Measurements from ENCODE around the gene CTIF.

Gene CTIF

GRCh38 chr18:48581941-48582340 lies 43.1 kb downstream of the CTIF start:
- H3K36me3 ChIP-seq (replicated peaks; ENCODE audit: insufficient read depth, low read length) = no peaks in the 10 kb centered on the region
- no peak overlapping the region for H3K9ac ChIP-seq (ENCODE audit: low read length)
- H3K27ac ChIP-seq (ENCODE audit: low read length) = no peak overlapping the region
- H4K20me1 ChIP-seq (ENCODE audit: insufficient read depth, low read length) = no peaks in the 10 kb centered on the region
- H3K27me3 ChIP-seq (replicated peaks; ENCODE audit: insufficient read depth, low read length) = no peaks in the 10 kb centered on the region
- H3K4me1 ChIP-seq (ENCODE audit: low read length) = no peaks in the 10 kb centered on the region
- no peaks in the 10 kb centered on the region for H3F3A ChIP-seq (ENCODE audit: insufficient read depth, low read length)
- H3K9me3 ChIP-seq (replicated peaks; ENCODE audit: insufficient read depth, low read length) = no peaks in the 10 kb centered on the region
- TF ChIP-seq, protein P1, sequence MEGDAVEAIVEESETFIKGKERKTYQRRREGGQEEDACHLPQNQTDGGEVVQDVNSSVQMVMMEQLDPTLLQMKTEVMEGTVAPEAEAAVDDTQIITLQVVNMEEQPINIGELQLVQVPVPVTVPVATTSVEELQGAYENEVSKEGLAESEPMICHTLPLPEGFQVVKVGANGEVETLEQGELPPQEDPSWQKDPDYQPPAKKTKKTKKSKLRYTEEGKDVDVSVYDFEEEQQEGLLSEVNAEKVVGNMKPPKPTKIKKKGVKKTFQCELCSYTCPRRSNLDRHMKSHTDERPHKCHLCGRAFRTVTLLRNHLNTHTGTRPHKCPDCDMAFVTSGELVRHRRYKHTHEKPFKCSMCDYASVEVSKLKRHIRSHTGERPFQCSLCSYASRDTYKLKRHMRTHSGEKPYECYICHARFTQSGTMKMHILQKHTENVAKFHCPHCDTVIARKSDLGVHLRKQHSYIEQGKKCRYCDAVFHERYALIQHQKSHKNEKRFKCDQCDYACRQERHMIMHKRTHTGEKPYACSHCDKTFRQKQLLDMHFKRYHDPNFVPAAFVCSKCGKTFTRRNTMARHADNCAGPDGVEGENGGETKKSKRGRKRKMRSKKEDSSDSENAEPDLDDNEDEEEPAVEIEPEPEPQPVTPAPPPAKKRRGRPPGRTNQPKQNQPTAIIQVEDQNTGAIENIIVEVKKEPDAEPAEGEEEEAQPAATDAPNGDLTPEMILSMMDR (IDR thresholded peaks at IDR 0.05; ENCODE audit: low read length) = no peak
- TF ChIP-seq EZH2phosphoT487 (IDR thresholded peaks at IDR 0.05; ENCODE audit: low read length) = no peak
- no peak for TF ChIP-seq EZH2 (optimal IDR thresholded peaks at IDR 0.05; ENCODE audit: low read depth, low read length)
- H3K4me3 ChIP-seq (ENCODE audit: low read length) = no peak overlapping the region
- no peaks in the 10 kb centered on the region for H3K9me2 ChIP-seq (replicated peaks; ENCODE audit: insufficient read depth, low read length)
- H2AFZ ChIP-seq (ENCODE audit: low read length) = no peak overlapping the region
- H3K4me2 ChIP-seq (ENCODE audit: low read depth, low read length) = no peak overlapping the region
- no peak for DNase-seq
- no peaks in the 10 kb centered on the region for H3K79me2 ChIP-seq (ENCODE audit: low read length)

- Histone ChIP-seq H3K4me2 (ENCODE audit: low read depth, low read length) (no peak overlapping the region), H3K9me2 (replicated peaks; ENCODE audit: insufficient read depth, low read length) (no peaks in the 10 kb centered on the region), H3K9me3 (replicated peaks; ENCODE audit: insufficient read depth, low read length) (no peaks in the 10 kb centered on the region), H3K27me3 (replicated peaks; ENCODE audit: insufficient read depth, low read length) (no peaks in the 10 kb centered on the region), H3F3A (ENCODE audit: insufficient read depth, low read length) (no peaks in the 10 kb centered on the region), H3K4me3 (ENCODE audit: low read length) (no peak overlapping the region), H3K9ac (ENCODE audit: low read length) (no peak overlapping the region), H3K27ac (ENCODE audit: low read length) (no peak overlapping the region), H3K36me3 (replicated peaks; ENCODE audit: insufficient read depth, low read length) (no peaks in the 10 kb centered on the region), H4K20me1 (ENCODE audit: insufficient read depth, low read length) (no peaks in the 10 kb centered on the region), H3K4me1 (ENCODE audit: low read length) (no peaks in the 10 kb centered on the region), H2AFZ (ENCODE audit: low read length) (no peak overlapping the region), H3K79me2 (ENCODE audit: low read length) (no peaks in the 10 kb centered on the region)
- TF ChIP-seq EZH2 (optimal IDR thresholded peaks at IDR 0.05; ENCODE audit: low read depth, low read length) (no peak), EZH2phosphoT487 (IDR thresholded peaks at IDR 0.05; ENCODE audit: low read length) (no peak)
- TF ChIP-seq, protein P1 (IDR thresholded peaks at IDR 0.05; ENCODE audit: low read length) = no peak
- DNase-seq = no peak
These were observed 44.1 kb downstream of the CTIF start for GRCh38 chr18:48582946-48583345.

GRCh38 chr18:48583573-48583972 lies 44.7 kb downstream of the CTIF start:
- Histone ChIP-seq H3K9me3 (replicated peaks; ENCODE audit: insufficient read depth, low read length) (no peaks in the 10 kb centered on the region), H3K27ac (ENCODE audit: low read length) (no peak overlapping the region), H3K9me2 (replicated peaks; ENCODE audit: insufficient read depth, low read length) (no peaks in the 10 kb centered on the region), H3K79me2 (ENCODE audit: low read length) (no peaks in the 10 kb centered on the region), H3K27me3 (replicated peaks; ENCODE audit: insufficient read depth, low read length) (no peaks in the 10 kb centered on the region), H3K4me2 (ENCODE audit: low read depth, low read length) (no peak overlapping the region), H3K36me3 (replicated peaks; ENCODE audit: insufficient read depth, low read length) (no peaks in the 10 kb centered on the region), H2AFZ (ENCODE audit: low read length) (no peak overlapping the region), H3F3A (ENCODE audit: insufficient read depth, low read length) (no peaks in the 10 kb centered on the region), H4K20me1 (ENCODE audit: insufficient read depth, low read length) (no peaks in the 10 kb centered on the region), H3K4me1 (ENCODE audit: low read length) (no peaks in the 10 kb centered on the region), H3K9ac (ENCODE audit: low read length) (no peak overlapping the region), H3K4me3 (ENCODE audit: low read length) (no peak overlapping the region)
- DNase-seq = no peak
- no peak for TF ChIP-seq EZH2 (optimal IDR thresholded peaks at IDR 0.05; ENCODE audit: low read depth, low read length)
- TF ChIP-seq, protein P1 (IDR thresholded peaks at IDR 0.05; ENCODE audit: low read length) = no peak
- TF ChIP-seq EZH2phosphoT487 (IDR thresholded peaks at IDR 0.05; ENCODE audit: low read length) = no peak

Measured in MM.1S (cell line).